GM21447 (cell line): Measurements from ENCODE around the gene C1QL1.
A peak's percentile ranks its signal among the peaks of the same experiment; 100 is the strongest.

ENCODE experiments used
- ATAC-seq: cut with Tn5 transposase; IDR thresholded peaks from one replicate; pipeline ENCODE4 v1.9.1; 2021; ENCODE audit not compliant: unreplicated experiment

The C1QL1 gene

DNA sequence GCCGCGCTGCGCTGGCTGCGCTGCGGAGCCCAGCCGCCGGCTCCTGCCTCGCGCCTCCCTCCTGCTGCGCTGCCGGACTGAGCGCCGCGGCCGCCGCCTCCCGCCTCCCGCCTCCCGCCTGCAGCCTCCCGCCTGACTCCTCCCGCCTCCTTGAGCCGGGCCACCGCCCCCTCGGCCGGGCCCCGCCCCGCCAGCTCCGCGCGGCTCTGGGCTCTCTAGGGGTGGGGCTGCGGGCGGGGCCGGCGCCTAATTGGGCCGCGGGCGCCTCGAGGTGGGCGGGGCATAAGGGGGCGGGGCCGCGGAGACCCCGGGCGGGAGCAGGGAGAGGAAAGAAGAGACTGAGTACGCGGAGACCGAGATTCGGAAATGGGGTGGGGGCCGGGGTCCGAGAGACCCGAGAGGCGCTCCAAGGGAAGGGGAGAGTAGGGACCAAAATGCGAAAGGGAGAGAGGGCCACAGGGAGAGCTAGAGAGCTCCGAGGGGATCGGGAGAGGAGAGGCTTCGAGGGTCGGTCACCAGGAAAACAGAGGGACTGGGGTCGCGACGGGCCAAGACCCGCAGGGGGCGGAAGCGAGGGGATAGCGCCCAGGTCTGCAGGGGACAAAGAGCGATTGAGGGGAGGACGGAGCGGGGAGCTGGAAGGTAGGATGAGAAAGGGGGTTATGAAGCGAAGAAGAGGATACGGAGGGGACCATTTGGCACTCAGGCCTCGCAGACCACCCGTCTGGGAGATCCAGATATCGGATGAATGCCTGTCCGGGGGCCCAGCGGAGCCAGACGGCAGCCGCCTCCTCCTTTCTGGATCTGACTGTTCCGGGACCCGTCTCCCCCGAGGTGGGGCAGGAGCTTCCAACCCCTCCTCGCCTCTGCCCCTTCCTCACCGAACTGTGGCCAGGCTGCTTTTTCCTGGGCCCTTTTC lies at the start of gene C1QL1:
Gene C1QL1 (minus strand): TSS at position 79 of the 919 bp plus-strand sequence. CDS start 255 bp downstream, outside the sequence.
- peak; percentile 88 for ATAC-seq

DNA sequence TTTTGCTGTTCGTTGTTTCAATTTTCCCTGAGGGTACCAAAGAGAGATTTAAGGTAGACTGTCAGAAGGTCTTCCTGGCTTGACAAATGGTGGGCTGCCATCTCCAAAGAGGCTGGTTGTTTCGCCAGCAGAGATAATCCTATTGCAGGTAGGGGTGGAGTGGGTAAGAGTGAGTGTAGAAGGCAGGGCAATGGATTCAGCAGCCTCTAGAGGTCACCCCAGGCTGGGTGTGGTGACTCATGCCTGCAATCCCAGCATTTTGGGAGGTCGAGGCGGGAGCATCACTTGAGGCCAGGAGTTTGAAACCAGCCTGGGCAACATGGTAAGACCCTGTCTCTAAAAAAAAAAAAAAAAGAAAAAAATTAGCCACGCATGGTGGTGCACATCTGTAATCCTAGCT lies 48.7 kb upstream of the C1QL1 start:
- no peak for ATAC-seq

DNA sequence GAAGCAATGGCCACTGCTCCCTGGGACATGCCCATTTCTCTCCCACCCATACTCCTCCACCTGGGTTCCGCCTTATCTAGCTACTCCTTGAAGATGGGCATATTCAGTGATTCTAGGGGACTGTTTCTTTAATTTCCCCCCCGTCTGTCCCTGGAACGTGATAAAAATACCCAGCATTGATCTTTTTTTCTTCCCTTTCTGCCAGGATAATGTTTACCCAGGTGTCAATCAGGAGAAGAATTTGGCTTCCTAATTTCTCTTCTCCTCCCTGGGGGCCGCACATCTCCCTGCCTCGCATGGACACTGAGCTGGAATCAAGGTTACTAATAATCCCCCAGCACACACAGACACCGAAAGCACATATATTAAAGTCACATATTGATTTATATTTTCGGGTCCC lies 48.1 kb upstream of the C1QL1 start:
- no peak for ATAC-seq

DNA sequence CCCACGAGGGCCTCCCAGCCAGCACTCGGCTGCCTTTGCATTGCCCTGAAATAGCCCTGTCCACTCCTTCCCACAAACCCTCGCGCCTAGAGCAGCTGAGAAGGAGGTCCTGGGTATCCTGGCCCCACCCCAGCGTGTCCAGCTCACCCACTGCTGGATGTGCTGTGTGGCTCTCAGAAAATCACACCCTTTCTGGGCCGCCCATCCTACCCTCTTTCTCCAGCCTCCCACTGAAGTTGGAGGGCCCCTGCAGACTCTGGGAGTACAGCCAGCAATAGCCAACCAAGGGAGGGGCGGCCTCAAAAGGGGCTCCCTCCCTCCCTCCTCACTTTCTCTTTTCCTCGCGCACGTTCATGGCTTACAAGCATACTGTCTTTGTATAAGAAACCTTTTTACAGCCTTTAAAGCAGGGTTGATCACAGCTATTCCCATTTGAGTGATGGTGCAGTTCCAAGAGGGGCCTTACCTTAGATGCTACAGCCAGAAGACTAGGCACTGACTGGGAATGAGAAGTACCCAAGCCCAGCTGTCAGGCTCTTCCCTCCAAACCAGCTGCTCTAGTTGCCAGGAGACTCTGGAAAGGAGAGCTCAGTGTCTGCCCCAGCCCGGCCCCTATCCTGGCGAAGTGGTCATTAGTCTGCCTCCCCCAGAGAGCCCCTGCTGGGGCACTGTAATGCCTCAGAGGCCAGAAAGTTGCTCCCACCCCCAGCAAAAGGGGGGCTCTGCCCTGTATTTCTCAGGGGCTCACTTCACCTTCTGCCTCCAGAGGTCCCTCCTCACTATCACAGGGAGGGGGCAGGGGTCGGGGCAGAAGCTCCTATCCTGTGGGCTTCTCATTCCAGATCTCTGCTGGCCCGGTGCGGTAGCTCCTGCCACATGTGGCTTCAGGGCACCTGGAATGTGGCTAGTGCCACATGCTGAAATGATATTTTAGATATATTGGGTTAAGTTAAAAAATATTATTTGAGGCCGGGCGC lies 45.2 kb upstream of the C1QL1 start:
- ATAC-seq: no peak

DNA sequence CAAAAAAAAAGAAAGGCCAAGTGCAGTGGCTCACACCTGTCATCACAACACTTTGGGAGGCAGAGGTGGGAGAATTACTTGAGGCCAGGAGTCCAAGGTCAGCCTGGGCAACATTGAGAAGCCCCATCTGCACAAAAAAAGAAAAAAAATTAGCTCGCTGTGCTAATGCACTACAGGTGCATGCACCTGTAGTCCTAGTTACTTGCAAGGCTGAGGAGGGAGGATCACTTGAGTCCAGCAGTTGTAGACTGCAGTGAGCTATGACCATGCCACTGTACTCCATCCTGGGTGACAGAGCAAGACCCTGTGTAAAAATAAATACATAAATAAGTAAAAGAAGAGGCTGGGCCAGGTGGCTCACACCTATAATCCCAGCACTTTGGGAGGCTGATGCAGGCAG lies 43.7 kb upstream of the C1QL1 start:
- no peak for ATAC-seq

DNA sequence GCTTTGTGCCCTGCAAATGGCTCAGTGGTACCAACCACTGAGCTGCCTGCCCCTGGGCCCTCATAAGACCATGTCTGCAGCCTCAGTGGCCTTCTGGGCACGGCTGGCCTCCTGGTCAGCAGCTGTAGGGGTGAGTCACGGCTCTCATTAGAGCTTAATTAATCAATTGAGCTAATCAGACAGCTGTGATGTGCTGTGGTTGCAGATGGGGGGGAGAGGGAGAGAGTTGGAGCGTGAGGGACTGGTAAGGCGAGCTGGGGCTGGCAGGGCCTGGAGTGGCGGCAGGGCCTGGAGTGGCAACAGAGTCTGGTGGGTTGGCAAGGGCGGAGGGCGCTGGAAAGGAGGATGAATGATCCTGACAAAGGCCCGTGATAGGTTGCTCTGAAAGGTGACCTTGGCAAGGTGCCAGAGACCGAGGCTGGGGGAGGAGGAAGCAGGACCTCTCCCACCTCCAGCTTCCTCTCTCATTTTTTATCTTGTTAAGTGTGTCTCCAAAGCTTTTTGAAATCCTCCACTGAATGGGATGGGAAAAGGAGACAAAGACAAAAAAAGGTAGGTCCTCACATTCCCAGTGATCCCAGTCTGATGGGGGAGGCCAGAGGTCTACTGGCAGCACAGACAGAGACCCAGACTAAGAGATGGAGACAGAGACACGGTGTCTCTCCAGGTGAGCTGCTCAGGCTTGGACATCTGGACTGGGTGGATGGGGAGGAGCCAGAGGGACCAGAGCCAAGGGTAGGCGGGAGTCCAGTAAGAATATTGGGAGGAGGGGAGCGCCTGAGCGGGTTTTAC lies 41.8 kb upstream of the C1QL1 start:
- ATAC-seq: no peak

DNA sequence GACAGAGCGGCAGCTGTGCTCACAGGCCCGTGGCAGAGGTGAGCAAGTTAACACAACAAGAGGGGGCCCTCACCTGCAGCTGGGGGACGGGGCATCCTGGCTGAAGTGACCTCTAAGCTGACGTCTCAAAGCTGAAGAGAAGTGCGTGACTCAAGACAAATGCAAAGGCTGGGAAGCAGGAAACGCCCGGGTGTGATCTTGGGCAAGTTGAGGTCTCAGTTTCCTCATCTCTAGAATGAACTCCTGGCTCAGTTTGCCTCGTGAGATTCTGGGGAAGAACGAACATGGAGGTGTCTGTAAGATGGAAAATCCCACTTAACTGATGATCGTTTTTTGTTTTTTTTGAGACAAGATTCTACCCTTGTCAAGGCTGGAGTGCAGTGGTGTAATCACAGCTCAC lies 40.1 kb upstream of the C1QL1 start:
- no peak for ATAC-seq

DNA sequence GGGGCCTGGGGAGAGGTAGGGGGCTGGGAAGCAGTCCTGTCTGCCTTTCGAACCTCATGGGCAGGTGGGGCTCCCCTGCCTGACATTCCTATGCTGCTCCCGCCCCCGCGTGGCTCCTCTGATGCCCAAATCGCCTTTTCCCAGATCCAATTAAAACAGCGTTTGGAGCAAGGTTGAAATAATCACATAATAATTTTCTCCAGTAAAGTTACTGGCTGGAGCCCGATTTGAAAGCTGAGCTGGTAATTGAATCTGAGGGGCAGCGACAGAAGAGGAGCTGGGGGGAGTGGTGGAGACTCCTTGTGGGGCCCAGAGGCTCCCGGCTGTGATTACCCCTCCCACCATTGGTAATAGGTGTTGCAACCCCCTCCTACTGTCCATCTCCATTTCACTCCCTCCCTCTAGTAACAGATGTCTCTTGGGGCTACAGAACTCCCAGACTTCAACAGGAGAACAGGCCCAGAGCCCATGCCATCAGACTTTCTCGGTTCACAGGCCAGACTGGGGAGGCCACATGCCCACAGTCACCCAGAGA lies 38.9 kb upstream of the C1QL1 start:
- ATAC-seq: no peak

DNA sequence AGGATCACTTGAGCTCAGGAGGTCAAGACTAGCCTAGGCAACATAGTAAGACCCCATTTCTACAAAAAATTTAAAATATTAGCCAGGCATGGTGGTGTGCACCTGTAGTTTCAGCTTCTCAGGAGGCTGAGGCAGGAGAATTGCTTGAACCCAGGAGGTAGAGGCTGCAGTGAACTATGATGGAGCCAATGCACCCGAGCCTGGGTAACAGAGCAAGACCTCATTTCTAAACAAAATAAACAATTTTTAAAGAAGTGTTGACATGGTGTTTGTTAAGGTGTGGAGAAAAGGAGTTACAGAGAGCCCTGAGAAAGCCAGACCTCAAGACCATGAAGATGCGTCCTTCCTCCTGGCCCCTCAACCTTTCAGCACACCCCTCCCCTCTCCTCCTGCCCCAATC lies 37.6 kb upstream of the C1QL1 start:
- no peak for ATAC-seq

DNA sequence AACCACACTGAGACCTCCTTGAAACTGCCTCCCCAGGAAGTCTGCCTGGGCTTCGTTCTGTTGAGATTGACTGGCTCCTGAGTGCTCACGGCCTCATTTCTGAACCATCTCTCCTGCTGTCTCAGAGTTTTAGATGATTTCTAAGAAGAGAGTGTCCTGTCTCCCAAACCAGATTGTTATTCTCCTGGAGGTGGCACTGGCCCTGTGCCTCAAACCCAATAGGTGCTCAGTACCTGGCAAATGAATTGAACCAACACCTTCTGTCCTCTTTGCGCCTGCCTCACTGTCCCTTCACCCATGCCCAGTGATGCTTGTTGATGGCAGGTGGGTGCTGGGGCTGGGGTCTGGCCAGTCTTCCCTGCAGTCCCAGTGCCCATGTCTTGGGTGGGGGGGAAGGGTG lies 36.3 kb upstream of the C1QL1 start:
- ATAC-seq: no peak

DNA sequence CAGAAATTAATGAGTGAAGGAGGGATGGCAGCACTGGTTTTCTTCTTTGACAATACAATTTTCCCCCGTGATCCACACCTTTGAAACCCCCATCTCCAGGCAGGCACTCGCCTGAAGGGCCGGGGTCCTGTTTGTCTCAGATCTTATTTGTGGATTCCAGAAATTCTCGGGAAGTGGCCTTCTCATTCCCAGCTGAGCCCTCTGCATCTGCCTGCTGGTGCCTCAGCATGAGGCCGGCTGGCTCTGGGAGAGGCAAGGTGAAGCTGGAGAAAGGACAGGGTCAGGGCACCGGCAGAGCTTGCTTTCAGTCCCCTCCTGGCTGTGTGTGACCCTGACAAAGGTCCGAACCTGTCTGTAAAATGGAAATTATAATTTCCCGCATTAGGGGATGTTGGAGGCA lies 35.8 kb upstream of the C1QL1 start:
- ATAC-seq: no peak

DNA sequence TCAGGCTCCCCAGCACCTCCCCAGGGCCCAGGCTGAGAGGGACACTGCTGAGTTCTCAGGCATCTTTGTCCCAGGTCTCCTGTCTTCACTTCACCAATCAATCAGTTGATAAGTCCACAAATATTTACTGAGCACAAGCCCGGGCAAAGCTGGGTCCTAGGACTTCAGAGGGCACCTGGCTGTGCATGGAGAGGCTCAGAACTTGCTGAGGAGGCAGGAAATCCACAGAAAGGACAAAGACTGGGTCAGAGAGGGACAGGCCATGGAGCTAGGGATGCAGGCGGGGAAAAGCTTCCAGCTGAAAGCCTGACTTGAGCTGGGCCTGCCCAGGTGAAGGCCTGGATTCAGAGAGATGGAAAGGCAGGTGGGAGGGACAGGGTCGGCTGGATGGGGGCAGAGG lies 33.2 kb upstream of the C1QL1 start:
- ATAC-seq: no peak

DNA sequence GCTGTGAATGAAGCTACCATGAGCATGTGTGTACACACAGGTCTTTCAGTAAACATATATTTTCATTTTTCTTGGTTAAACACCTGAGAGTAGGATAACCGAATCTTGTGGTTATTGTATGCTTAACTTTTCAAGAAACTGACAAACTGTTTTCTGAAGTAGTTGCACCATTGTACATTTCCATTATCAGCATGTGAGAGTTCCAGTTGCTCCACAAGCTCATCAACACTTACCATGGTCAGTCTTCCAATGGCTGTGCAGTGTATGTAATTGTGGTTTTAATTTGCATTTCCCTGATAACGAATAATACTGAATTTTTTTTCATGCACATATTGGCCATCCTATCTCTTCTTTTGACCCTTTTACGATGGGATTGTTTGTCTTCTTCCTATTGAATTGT lies 31.3 kb upstream of the C1QL1 start:
- ATAC-seq: no peak

DNA sequence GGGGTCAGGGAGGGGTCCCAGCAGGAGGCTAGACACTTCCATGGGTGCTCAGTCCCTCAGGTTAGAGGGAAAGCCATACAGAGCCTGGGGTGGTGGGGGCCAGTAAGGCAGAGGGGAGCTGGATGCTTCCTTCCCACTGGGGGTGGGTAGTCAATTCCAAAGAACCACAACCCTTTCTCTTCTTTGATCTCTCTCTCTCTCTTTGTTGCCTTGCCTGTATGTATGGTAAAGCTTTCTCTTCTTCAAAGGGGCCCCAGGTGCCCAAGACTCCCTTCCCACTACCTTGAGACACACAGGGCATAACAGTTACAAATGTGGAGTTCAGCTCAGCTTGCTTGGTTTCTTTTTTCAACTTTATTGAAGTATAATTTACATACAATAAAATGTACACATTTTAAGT lies 30.5 kb upstream of the C1QL1 start:
- no peak for ATAC-seq

DNA sequence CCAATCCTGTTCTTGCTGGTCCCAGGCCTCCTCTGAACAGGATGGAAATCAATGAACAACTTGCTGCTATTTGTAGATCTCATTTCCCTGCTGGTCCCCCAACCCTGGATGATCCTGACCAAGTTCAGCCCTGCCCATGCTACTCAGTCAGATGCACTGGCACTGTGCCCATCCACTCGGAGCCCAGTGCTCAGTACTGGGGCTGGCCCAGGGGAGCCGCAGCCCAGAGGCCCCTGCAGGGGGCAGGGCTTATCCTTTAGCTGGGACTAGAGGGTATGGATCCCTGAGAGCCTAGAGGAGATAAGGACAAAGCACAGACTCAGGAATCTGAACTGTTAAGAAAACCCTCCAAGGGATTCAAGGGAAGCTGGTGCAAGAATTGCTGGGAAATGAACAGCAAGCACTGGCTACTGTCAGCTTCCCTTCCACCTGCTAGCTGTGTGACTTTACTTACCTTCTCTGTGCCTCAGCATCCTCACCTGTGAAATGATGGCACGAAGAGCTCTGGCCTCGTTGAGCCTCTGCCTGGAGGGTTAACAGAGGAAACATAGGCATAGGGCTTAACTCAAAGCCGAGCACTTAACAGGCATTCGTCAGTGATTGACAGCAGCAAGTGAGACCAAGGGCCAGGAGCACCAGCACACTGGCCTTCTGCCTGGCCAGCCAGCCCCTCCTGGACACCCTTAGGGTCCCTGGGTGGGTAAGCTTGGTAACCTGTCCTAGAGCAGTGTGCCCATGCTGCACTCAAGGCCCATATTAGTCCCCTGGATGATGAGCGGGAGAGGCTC lies 29.8 kb upstream of the C1QL1 start:
- no peak for ATAC-seq

DNA sequence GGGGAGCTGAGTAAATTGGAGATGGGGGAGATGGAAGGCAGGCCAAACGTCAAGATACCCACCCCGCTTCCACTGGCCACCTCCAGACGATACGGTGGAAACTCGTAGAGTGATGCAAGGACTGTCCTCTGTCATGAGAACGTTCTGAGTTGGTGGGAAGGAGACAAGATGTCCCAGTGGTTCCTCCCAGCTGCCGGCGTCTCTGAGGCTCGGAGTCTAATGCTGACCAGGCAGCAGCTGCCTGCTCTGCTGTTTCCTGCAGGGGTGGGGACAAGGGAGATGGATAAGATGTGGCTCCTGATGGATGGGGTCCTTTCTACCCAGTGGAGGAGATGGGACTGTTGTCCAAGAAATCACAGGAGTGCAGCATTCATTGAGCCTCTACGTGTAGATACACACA lies 28.2 kb upstream of the C1QL1 start:
- ATAC-seq: no peak

DNA sequence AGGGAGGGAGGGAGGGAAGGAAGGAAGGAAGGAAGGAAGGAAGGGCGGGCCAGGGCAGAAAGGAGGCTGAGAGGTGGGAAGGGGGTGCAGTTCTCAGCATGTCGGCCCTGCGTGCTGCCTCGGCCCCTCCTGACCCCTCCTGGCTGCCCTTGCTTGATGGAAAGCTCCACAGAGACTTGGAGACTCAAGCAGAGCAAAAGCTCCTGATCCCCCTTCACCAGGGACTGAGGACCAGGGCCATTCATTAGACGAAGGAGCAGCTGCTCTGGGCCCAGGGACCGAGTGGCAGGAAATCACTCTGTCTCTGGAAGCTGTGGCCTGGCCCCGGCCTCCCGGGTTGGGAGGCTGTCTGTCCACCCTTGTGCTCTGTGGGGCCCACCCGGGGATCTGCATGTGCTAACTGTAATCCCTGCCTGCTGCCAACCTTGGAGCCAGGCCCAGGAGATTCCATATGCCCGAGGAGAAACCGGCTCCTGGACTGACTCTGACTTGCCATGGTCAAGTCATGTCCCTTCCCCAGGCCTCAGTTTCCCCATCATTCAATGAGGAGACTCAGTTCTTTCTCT lies 27.4 kb upstream of the C1QL1 start:
- ATAC-seq: no peak

DNA sequence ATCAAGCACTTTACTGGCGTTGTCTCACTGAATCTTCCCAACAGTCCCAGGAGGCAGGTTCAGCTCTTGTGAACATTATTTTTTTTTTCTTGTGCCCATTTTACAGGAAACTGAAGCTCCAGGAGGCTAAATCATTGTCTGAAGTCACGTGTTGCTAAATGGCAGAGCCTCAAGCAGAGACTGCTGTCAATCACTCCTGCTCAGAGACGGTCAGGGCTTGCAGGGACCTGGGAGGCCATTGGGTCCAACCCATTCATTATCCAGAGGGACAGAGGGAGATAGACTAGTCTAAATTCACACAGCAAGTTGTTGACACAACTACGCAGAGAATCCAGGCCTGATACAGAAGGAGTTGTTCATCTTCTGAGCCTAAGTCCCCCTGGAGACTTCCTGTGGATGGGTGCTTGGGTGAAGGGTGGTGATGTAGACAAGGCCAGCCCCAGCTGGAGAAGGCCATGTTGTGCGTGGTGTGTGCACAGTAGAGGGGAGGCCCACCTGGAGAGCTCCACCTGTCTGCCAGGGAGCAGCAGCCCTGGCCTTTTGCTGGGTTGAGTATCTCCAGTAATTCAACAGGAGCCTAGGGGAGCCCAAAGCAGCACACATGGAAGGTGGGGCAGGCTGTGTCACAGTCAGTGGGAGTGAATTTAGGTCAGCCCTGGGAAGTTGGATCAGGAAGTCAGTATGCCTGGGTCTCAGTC lies 24.3 kb upstream of the C1QL1 start:
- no peak for ATAC-seq

DNA sequence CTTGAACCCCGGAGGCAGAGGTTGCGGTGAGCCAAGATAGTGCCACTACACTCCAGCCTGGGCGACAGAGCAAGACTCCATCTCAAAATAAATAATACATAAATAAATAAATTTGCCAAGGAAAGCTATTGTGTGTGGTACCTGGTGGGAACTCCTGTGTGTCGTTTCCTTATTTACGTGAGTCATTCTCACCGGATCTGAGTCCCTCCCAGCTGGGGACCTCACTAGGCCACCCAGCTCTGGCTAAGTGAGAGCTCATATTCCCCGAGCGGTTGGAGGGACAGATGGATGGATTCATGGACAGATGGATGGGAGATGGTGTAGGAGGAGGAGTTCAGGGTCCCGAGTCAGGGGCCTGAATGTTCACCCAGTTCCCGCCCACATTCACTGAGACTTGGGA lies 22.9 kb upstream of the C1QL1 start:
- ATAC-seq: no peak
